Stimulated activated CD4-positive, alpha-beta T cell treated with anti-CD3 and anti-CD28 coated beads, Interleukin-15, amount 100 ng/mL, for 24 hours (primary cell): Measurements from ENCODE around the gene RAMACL.
"Not testable (repeated sequence)": the region's sequence is repeated elsewhere in the genome, so short reads cannot be mapped to it uniquely, and the experiment has no call there.

Experiments
- DNase-seq: peaks from one replicate; pipeline ENCODE4 v3.0.0-alpha.2; 2020

The RAMACL gene

GRCh38 chr6:166554316-166554715 is 32.2 kb downstream of the RAMACL start:
- no peak for DNase-seq

- no peak for DNase-seq
Measured at GRCh38 chr6:166553563-166554271, 32.8 kb downstream of the RAMACL start.

GRCh38 chr6:166552600-166552999 is 33.9 kb downstream of the RAMACL start:
- DNase-seq, result no peak

GRCh38 chr6:166551754-166552495 is 34.6 kb downstream of the RAMACL start:
- no peak for DNase-seq

- DNase-seq, result no peak
Measured at GRCh38 chr6:166546653-166547052, 39.8 kb downstream of the RAMACL start.

GRCh38 chr6:166545156-166546034 is 41.1 kb downstream of the RAMACL start:
- no peak for DNase-seq

- no peak for DNase-seq
Measured at GRCh38 chr6:166544296-166544605, 42.2 kb downstream of the RAMACL start.

GRCh38 chr6:166543603-166544295 is 42.7 kb downstream of the RAMACL start:
- no peak for DNase-seq

GRCh38 chr6:166542580-166542912 is 43.9 kb downstream of the RAMACL start:
- no peak for DNase-seq

- no peak for DNase-seq
Measured at GRCh38 chr6:166541876-166542579, 44.5 kb downstream of the RAMACL start.

- peak; percentile 35 for DNase-seq
Measured at GRCh38 chr6:166541366-166541765, 45.1 kb downstream of the RAMACL start.

GRCh38 chr6:166540631-166541331 is 45.7 kb downstream of the RAMACL start:
- DNase-seq, result peak; percentile 72

- no peak for DNase-seq
Measured at GRCh38 chr6:166539543-166539942, 46.9 kb downstream of the RAMACL start.

- not testable (repeated sequence) for DNase-seq
Measured at GRCh38 chr6:166539011-166539385, 47.5 kb downstream of the RAMACL start.

GRCh38 chr6:166538297-166539010 is 48.0 kb downstream of the RAMACL start:
- DNase-seq, result no peak

GRCh38 chr6:166534658-166535406 is 51.6 kb downstream of the RAMACL start:
- DNase-seq, result no peak

- no peak for DNase-seq
Measured at GRCh38 chr6:166533205-166533824, 53.2 kb downstream of the RAMACL start.
